Left ventricle myocardium inferior (tissue), 1 donor: Measurements from ENCODE around the gene CEP126. TPM values are rescaled to one million over a fixed set of nuclear protein-coding genes. Genes with fewer than 3 reads are reported as not detected.

Experiments used
- DNase-seq: peaks from one replicate; pipeline ENCODE4 v3.0.0-alpha.2; 2020
- H3K27ac ChIP-seq: fragments of 200-600 bp; replicated peaks from 2 replicates; pipeline ENCODE4 v1.8.0; 2021
- H3K27me3 ChIP-seq: fragments of 200-600 bp; 2 replicates; pipeline ENCODE4 v1.8.0; 2021; ENCODE audit warnings: low read depth
- H3K36me3 ChIP-seq: fragments of 200-600 bp; 2 replicates; pipeline ENCODE4 v1.8.0; 2021
- H3K4me1 ChIP-seq: fragments of 200-600 bp; 2 replicates; pipeline ENCODE4 v1.8.0; 2021
- H3K4me3 ChIP-seq: fragments of 200-600 bp; 2 replicates; pipeline ENCODE4 v1.8.0; 2021; ENCODE audit warnings: mild to moderate bottlenecking, moderate library complexity
- H3K9me3 ChIP-seq: fragments of 200-600 bp; replicated peaks from 2 replicates; pipeline ENCODE4 v1.8.0; 2021
- intact Hi-C: fragments of 100-400 bp; cut with micrococcal nuclease; formaldehyde crosslinking; loops from one replicate; pipeline ENCODE4 v1.11.0; 2022
- total RNA-seq: library from RNA; stranded (reverse); fragmentation: NEBNext Ultra II Directional; extraction: Animal tissue kit (Norgen Biotek cat#: 25700); gene quantifications from one replicate; pipeline ENCODE4 v1.2.1, GENCODE V29; 2021
- TF ChIP-seq, protein P1 (sequence below): fragments of 200-600 bp; IDR thresholded peaks from 2 replicates; pipeline ENCODE4 v1.8.0; 2021; ENCODE audit warnings: antibody characterized with exemption, mild to moderate bottlenecking, borderline replicate concordance
- donor health status: DM: no; HTN: yes; CAD: no; lungs with severe emphysema.

The CEP126 gene
- total RNA-seq, 1 donor from 2014 or later = 1.5 TPM

DNA sequence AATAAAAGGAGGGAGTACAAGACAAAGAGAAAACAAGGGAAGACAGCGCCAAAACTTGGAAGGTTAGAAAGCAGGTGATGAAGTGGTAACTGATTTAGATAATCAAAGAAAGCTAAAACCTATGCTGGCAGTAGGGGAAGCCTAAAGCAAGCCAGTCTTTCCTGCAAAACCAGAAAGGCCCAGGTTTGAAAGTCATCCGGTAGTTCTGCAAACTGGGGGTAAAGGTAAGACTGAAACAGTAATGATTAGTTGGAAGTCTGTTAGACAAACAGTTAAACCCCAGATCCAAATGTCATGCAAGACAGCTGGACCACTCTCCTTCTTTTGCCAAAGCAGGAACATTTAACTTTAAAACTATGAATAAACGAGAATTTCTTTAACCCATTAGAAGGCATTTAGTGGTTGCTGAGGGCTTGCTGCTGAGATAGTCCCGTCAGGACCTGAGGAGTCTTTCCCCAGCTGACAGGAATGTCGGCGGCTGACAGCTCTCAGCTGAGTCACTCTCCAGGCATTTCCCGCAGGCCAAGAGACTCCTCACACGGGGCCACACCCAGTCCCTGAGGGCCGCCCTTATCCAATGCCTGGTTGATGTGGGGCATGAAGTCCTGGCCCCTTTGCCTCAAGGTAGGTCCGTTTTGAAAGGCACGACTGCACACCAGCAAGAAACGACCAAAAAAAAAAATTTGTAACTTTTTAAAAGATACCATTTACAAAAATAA is 96.1 kb downstream of the CEP126 start:
- H3K9me3 ChIP-seq = no peaks in the 10 kb centered on the region
- TF ChIP-seq, protein P1, sequence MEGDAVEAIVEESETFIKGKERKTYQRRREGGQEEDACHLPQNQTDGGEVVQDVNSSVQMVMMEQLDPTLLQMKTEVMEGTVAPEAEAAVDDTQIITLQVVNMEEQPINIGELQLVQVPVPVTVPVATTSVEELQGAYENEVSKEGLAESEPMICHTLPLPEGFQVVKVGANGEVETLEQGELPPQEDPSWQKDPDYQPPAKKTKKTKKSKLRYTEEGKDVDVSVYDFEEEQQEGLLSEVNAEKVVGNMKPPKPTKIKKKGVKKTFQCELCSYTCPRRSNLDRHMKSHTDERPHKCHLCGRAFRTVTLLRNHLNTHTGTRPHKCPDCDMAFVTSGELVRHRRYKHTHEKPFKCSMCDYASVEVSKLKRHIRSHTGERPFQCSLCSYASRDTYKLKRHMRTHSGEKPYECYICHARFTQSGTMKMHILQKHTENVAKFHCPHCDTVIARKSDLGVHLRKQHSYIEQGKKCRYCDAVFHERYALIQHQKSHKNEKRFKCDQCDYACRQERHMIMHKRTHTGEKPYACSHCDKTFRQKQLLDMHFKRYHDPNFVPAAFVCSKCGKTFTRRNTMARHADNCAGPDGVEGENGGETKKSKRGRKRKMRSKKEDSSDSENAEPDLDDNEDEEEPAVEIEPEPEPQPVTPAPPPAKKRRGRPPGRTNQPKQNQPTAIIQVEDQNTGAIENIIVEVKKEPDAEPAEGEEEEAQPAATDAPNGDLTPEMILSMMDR = no peak
- DNase-seq = peak; percentile 72
- peaks cover 15% of the 10 kb centered on the region for H3K4me1 ChIP-seq
- H3K27me3 ChIP-seq = no peaks in the 10 kb centered on the region
- no peak overlapping the region for H3K27ac ChIP-seq
- no peak overlapping the region for H3K4me3 ChIP-seq
- intact Hi-C loops = no loop called here
- H3K36me3 ChIP-seq = no peaks in the 10 kb centered on the region

DNA sequence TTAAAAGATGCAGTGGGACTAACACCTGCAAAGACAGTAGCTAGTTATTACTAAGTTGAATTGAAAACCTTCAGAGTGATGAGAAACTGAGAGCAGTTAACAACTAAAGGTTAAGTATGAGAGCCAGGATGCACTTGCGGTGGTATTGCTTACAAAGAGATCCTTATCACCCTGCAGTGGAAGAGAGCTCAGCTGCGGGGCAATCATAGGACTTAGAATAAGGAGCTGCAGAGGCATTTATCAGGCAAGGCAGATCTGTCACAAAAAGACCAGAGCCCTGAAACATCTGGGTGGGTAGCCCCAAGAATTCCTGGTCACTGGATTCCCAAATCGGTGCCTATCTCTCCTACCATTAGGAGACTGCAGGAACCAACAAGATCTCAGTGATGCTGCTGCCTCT is 98.1 kb downstream of the CEP126 start:
- Histone ChIP-seq H3K9me3 (no peaks in the 10 kb centered on the region), H3K4me1 (peaks cover 12% of the 10 kb centered on the region), H3K27ac (no peak overlapping the region), H3K27me3 (no peaks in the 10 kb centered on the region), H3K4me3 (no peak overlapping the region), H3K36me3 (no peaks in the 10 kb centered on the region)
- intact Hi-C loops = no loop called here
- TF ChIP-seq, protein P1 = no peak
- no peak for DNase-seq

DNA sequence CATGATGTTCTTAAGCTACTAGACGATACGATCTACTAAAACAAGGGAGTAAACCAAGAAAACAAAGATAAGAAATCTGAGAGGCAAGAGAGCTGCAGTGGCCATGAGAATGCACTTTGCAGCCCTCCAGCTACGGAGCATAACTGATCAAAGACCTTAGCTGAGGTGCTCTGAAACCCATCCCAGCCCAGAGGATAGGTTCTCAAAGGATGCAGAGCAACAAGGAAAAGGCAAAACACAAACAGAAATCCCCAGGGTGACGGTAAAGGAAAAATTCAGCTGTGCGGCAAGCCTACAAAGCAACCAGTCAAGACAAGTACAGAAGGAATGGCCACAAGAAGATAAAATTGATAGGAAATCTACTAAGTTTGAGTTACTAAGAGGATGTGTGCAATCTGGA is 99.9 kb downstream of the CEP126 start:
- Histone ChIP-seq H3K27ac (no peak overlapping the region), H3K4me3 (no peak overlapping the region), H3K36me3 (no peaks in the 10 kb centered on the region), H3K4me1 (peaks cover 12% of the 10 kb centered on the region), H3K9me3 (no peaks in the 10 kb centered on the region), H3K27me3 (no peaks in the 10 kb centered on the region)
- TF ChIP-seq, protein P1 = no peak
- intact Hi-C loops = no loop called here
- no peak for DNase-seq

DNA sequence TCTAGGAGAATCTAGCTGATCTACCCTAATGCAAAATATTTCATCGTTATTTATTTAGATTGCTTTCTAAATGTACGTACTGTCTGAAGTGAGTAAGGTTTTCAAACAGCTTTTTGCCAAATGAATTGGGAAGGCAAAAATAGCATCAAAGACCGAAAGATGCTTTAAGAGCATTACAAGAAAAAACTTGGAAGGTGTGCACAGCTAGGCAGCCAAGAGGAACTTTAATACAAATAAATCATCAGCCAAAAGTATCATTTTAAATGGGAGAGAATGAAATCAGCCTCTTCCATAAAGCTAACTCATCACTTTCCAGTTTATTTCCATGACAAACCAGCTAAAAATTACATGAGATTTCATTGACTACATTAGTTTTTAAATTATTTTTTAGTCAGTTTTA is 102.2 kb downstream of the CEP126 start:
- Histone ChIP-seq H3K27me3 (no peaks in the 10 kb centered on the region), H3K27ac (no peak overlapping the region), H3K4me3 (no peak overlapping the region), H3K36me3 (no peaks in the 10 kb centered on the region), H3K9me3 (no peaks in the 10 kb centered on the region), H3K4me1 (no peaks in the 10 kb centered on the region)
- intact Hi-C loops = no loop called here
- no peak for DNase-seq
- TF ChIP-seq, protein P1 = no peak

DNA sequence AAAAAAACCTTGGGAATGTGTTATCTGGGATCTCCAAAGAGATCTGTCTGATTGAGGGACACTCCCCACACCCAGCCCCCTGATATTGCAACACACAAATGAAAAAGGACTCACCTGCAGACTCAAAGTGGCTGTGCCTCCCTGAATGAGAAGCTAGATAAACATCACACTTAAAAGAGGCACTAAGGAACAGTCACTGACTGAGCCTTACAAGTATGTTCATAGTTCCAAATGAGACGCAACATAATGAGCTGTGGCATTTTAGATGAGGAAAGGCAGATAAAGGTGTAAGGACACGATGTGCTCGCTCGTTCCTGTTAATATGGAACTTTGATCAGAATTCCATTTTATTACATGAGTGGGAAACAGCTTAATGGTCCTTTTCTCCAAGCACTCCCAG is 111.4 kb downstream of the CEP126 start:
- H3K27ac ChIP-seq = no peak overlapping the region
- no peaks in the 10 kb centered on the region for H3K9me3 ChIP-seq
- H3K27me3 ChIP-seq = peaks cover 35% of the 10 kb centered on the region
- no peaks in the 10 kb centered on the region for H3K4me1 ChIP-seq
- DNase-seq = no peak
- no peaks in the 10 kb centered on the region for H3K36me3 ChIP-seq
- intact Hi-C loops = no loop called here
- no peak overlapping the region for H3K4me3 ChIP-seq
- TF ChIP-seq, protein P1 = no peak
